ENCODE data around the gene OR6K3. TPM values are rescaled to one million over a fixed set of nuclear protein-coding genes. Genes with fewer than 3 reads are reported as not detected.

The OR6K3 gene
- total RNA-seq, 1 donor from 2014 or later, result not detected

Other genes starting within 250 kb of the OR6K3 start
- not detected for gene OR10R2, start 248.5 kb downstream of the OR6K3 start, total RNA-seq
- not detected for gene OR6Y1, start 166.3 kb downstream of the OR6K3 start, total RNA-seq
- not detected for gene OR6P1, start 150.1 kb downstream of the OR6K3 start, total RNA-seq
- gene OR10X1, start 140.8 kb downstream of the OR6K3 start, total RNA-seq, result not detected
- gene OR10Z1, start 115.5 kb downstream of the OR6K3 start, total RNA-seq, result not detected
- gene SPTA1, start 34.0 kb downstream of the OR6K3 start, total RNA-seq, result 4.7 TPM
- gene OR6K2, start 20.1 kb downstream of the OR6K3 start, total RNA-seq, result not detected
- not detected for gene OR6K6, start 34.0 kb upstream of the OR6K3 start, total RNA-seq
- gene OR6N1, start 51.5 kb upstream of the OR6K3 start, total RNA-seq, result not detected
- gene OR6N2, start 60.5 kb upstream of the OR6K3 start, total RNA-seq, result not detected
- gene MNDA, start 110.6 kb upstream of the OR6K3 start, total RNA-seq, result 4.7 TPM
- not detected for gene PYHIN1, start 210.8 kb upstream of the OR6K3 start, total RNA-seq

Data from skeletal muscle tissue (tissue), 1 donor.